K562 (cell line): ENCODE measurements around the gene CAPN2. TPM values are rescaled to one million over a fixed set of nuclear protein-coding genes. Genes with fewer than 3 reads are reported as not detected.

ENCODE experiments used
- BACH1 ChIP-seq: fragments of 200-800 bp; sonication (Bioruptor generic); IDR thresholded peaks from 2 replicates; pipeline ENCODE4 v1.6.1; 2016; ENCODE audit warnings: missing genetic modification characterization, missing compliant biosample characterization
- BCLAF1 ChIP-seq, 2 experiments: fragments of 450-650 bp in 1 of 2; IDR thresholded peaks; 2 replicates each; pipeline ENCODE4 v1.6.1; 2011 to 2017; ENCODE audit warnings: low read depth in 2 of 2, antibody characterized with exemption in 1 of 2, borderline replicate concordance in 1 of 2, low read length in 1 of 2, mild to moderate bottlenecking in 1 of 2, mixed read lengths in 1 of 2; ENCODE audit not compliant: control insufficient read depth in 1 of 2
- CHCHD3 ChIP-seq: fragments of 250-450 bp; sonication (Bioruptor Pico); IDR thresholded peaks from 2 replicates; pipeline ENCODE4 v2.1.2; 2022; ENCODE audit warnings: mild to moderate bottlenecking
- FIP1L1 ChIP-seq: fragments of 200-400 bp; formaldehyde crosslinking; IDR thresholded peaks from 2 replicates; pipeline ENCODE4 v1.6.1; 2018; ENCODE audit warnings: mild to moderate bottlenecking, low read depth, low read length; ENCODE audit not compliant: poor library complexity, severe bottlenecking
- JUNB ChIP-seq: fragments of 450-650 bp; formaldehyde crosslinking; conservative IDR thresholded peaks from 2 replicates; pipeline ENCODE4 v1.4.0; 2020; ENCODE audit warnings: mild to moderate bottlenecking
- KAT2B ChIP-seq: IDR thresholded peaks from one replicate; pipeline ENCODE4 v1.6.1; 2012; ENCODE audit warnings: low read depth, mild to moderate bottlenecking, control low read depth, inconsistent platforms, low read length, moderate library complexity
- KAT7 ChIP-seq: sonication (generic); formaldehyde crosslinking; IDR thresholded peaks from 2 replicates; pipeline ENCODE4 v1.8.0; 2022; ENCODE audit warnings: missing genetic modification reagents, mild to moderate bottlenecking, borderline replicate concordance
- MBD2 ChIP-seq: sonication (generic); IDR thresholded peaks from 2 replicates; pipeline ENCODE4 v1.6.1; 2016; ENCODE audit warnings: low read depth, borderline replicate concordance
- MTA3 ChIP-seq: fragments of 450-650 bp; formaldehyde crosslinking; IDR thresholded peaks from 2 replicates; pipeline ENCODE4 v1.6.1; 2017; ENCODE audit warnings: mild to moderate bottlenecking, borderline replicate concordance
- NFE2 ChIP-seq: IDR thresholded peaks from 2 replicates; pipeline ENCODE4 v1.6.1; 2014; ENCODE audit warnings: antibody characterized with exemption, low read depth
- PHF8 ChIP-seq: fragments of 200-600 bp; sonication (generic); IDR thresholded peaks from 2 replicates; pipeline ENCODE4 v1.6.1; 2012; ENCODE audit warnings: mixed run types, mild to moderate bottlenecking, inconsistent platforms, low read length, moderate library complexity, borderline replicate concordance
- RB1 ChIP-seq: fragments of 450-650 bp; IDR thresholded peaks from 2 replicates; pipeline ENCODE4 v1.6.1; 2017; ENCODE audit warnings: low read depth, mild to moderate bottlenecking
- RBBP5 ChIP-seq: fragments of 200-600 bp; sonication (generic); IDR thresholded peaks from 2 replicates; pipeline ENCODE4 v1.6.1; 2012; ENCODE audit warnings: borderline replicate concordance, mild to moderate bottlenecking, low read length, control low read depth, inconsistent platforms; ENCODE audit not compliant: insufficient read depth, poor library complexity, severe bottlenecking
- RBM39 ChIP-seq: fragments of 200-400 bp; formaldehyde crosslinking; optimal IDR thresholded peaks from 2 replicates; pipeline ENCODE3; 2018; ENCODE audit warnings: low read depth, low read length
- RFX5 ChIP-seq: IDR thresholded peaks from 2 replicates; pipeline ENCODE4 v1.6.1; 2011; ENCODE audit warnings: low read depth, mild to moderate bottlenecking, improper control_type of control experiment, low read length
- SLC30A9 ChIP-seq: fragments of 250-450 bp; sonication (Bioruptor Pico); IDR thresholded peaks from 2 replicates; pipeline ENCODE4 v1.8.0; 2022; ENCODE audit warnings: mild to moderate bottlenecking, moderate library complexity
- SMARCA4 ChIP-seq: fragments of 450-650 bp; IDR thresholded peaks from 2 replicates; pipeline ENCODE4 v1.6.1; 2016
- ZBTB11 ChIP-seq, 3 experiments: fragments of 200-800 bp in 1 of 3; fragments of 250-450 bp in 1 of 3; fragments of 450-650 bp in 1 of 3; sonication (Bioruptor Pico) in 1 of 3; sonication (Bioruptor generic) in 1 of 3; formaldehyde crosslinking in 1 of 3; IDR thresholded peaks; 2 replicates each; pipeline versions ENCODE4 v1.6.1 to v1.8.0; 2016 to 2022; ENCODE audit warnings: mild to moderate bottlenecking in 2 of 3, missing genetic modification characterization in 2 of 3, missing compliant biosample characterization in 1 of 3, moderate library complexity in 1 of 3
- ZC3H8 ChIP-seq: fragments of 450-650 bp; IDR thresholded peaks from 2 replicates; pipeline ENCODE4 v1.6.1; 2017
- ZNF124 ChIP-seq: sonication (generic); formaldehyde crosslinking; IDR thresholded peaks from 2 replicates; pipeline ENCODE4 v1.8.1; 2022; ENCODE audit warnings: missing genetic modification reagents
- ZNF146 ChIP-seq: IDR thresholded peaks from one replicate; pipeline ENCODE4 v1.6.1; 2018; ENCODE audit warnings: missing compliant biosample characterization; ENCODE audit not compliant: unreplicated experiment
- ZNF239 ChIP-seq: fragments of 250-450 bp; sonication (Bioruptor Pico); IDR thresholded peaks from 2 replicates; pipeline ENCODE4 v1.4.0; 2020; ENCODE audit warnings: mild to moderate bottlenecking
- polyA plus RNA-seq, 8 experiments: library from polyadenylated mRNA; depleted of rRNA in 4 of 8; stranded (reverse) in 5 of 8; unstranded in 3 of 8; fragments of >200 nt; fragmentation: Nextera tagmentation in 2 of 8; fragmentation: Illumina TruSeq in 1 of 8; extraction: Ambion mirVana in 2 of 8; extraction: Trizol in 1 of 8; gene quantifications; 2 replicates each; pipeline versions ENCODE4 v1.2.1 to v1.2.3, GENCODE V29; 2011 to 2014; ENCODE audit warnings: inconsistent platforms in 1 of 8, missing spikeins in 1 of 8
- total RNA-seq, 7 experiments: library from RNA; depleted of rRNA in 6 of 7; stranded (reverse); fragments of >200 nt in 6 of 7; fragmentation: Illumina TruSeq in 2 of 7; extraction: Trizol in 2 of 7; gene quantifications; 2 replicates each; pipeline versions ENCODE4 v1.2.1 to v1.2.3, GENCODE V29; 2011 to 2021; ENCODE audit warnings: low replicate concordance in 1 of 7

CAPN2 gene
- total and polyA plus RNA-seq, 9 of the 15 experiments (the other 6 are each of a cell fraction or from before 2014, with no cell fraction given) = 24.6 to 157 (median 101) TPM

- no peak for TF ChIP-seq ZNF239 (CRISPR knock-in tag)
- TF ChIP-seq RFX5 = no peak
- TF ChIP-seq ZNF124 (CRISPR knock-in tag) = no peak
- peak; percentile 75 for TF ChIP-seq MTA3
- TF ChIP-seq BCLAF1 (IDR thresholded peaks at IDR 0.05; ENCODE audit: borderline replicate concordance in 1 of 2, control insufficient read depth in 1 of 2, low read depth in 2 of 2, low read length in 1 of 2) = no peak
- no peak for TF ChIP-seq MBD2
- TF ChIP-seq ZNF146 (CRISPR knock-in tag) = no peak
- TF ChIP-seq RB1 = no peak
- no peak for TF ChIP-seq JUNB (CRISPR knock-in tag)
- TF ChIP-seq ZBTB11 (CRISPR knock-in tag; IDR thresholded peaks at IDR 0.05) = 0 out of 6 replicates have a peak, but pooled peaks of 1 of the 3 experiments have one; percentile 33
- TF ChIP-seq RBBP5 = peak; percentile 78
- peak; percentile 88 for TF ChIP-seq SMARCA4
- no peak for TF ChIP-seq RBM39
- no peak for TF ChIP-seq KAT2B
- no peak for TF ChIP-seq KAT7 (CRISPR knock-in tag)
- TF ChIP-seq CHCHD3 (CRISPR knock-in tag) = no peak
- peak; percentile 45; the same call in 1 of the 2 replicates for TF ChIP-seq BACH1 (tag)
- no peak for TF ChIP-seq SLC30A9 (CRISPR knock-in tag)
- peak; percentile 52; the same call in 1 of the 2 replicates for TF ChIP-seq PHF8
- TF ChIP-seq FIP1L1 = no peak
- peak; percentile 99 for TF ChIP-seq NFE2
- no peak for TF ChIP-seq ZC3H8
Measured at GRCh38 chr1:223700942-223701637, 11.2 kb upstream of the CAPN2 start (continued).
